ENCODE measurements around the gene RPN2.

The RPN2 gene

DNA sequence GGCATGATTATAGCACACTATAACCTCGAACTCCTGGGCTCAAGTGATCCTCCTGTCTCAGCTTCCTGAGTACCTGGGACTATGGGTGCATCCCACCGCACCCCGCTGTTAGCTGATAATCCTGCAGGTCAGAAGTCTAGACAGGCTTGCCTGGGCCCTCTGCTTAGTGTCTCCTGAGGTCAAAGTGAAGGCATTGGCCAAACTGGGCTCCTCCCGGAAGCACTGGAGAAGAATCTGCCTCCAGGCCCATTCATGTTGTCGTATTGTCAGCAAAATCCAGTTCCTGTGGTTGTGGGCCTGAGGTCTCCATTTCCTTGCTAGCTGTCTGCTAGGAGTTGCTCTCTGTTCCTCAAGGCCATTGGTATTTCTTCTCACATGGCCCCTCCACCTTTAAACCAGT lies 6.6 kb downstream of the RPN2 start:
- DNase-seq (ENCODE audit: low read depth) = no peak

DNA sequence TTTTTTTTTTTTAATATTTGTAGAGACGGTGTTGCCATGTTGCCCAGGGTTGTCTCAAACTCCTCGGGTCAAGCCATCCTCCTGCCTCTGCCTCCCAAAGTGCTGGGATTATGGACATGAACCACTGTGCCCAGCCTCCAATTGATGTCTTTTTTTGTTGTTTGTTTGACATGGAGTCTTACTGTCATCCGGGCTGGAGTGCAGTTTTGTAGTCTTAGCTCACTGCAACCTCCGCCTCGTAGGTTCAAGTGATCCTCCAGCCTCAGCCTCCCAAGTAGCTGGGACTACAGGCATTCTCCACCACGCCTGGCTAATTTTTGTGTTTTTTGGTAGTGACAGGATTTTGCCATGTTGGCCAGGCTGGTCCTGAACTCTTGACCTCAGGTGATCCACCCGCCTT lies 9.7 kb downstream of the RPN2 start:
- no peak for DNase-seq (ENCODE audit: low read depth)

DNA sequence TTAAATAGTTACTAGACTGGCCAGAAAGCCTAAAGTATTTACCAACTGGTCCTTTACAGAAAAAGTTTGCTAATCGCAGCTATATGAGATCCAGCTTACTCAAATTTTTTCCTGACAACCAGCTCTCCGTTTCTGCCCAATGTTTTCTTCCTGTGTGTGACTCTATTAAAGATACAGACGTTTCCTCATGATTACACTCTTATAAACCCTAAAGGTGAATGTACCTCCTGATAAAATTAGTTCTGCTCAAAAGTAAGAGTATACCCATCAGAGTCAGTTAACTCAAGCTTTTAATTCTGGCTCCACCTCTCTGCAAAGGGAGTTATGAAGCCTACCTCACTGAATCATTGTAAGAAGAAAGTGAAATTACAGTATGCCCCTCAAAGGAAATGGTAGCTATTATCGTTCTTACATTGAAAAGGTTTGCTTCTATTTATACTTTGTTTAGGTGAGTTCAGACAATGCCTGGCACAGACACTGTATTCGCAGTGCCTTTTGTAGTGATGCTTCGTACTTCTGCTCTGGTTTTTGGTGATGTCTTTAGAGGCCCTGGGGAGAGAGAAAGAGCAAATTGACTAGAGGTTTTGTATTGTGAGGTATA lies 10.4 kb downstream of the RPN2 start:
- no peak for DNase-seq (ENCODE audit: low read depth)

GRCh38 chr20:37190354-37191112 lies 11.4 kb downstream of the RPN2 start:
- no peak for DNase-seq (ENCODE audit: low read depth)

DNA sequence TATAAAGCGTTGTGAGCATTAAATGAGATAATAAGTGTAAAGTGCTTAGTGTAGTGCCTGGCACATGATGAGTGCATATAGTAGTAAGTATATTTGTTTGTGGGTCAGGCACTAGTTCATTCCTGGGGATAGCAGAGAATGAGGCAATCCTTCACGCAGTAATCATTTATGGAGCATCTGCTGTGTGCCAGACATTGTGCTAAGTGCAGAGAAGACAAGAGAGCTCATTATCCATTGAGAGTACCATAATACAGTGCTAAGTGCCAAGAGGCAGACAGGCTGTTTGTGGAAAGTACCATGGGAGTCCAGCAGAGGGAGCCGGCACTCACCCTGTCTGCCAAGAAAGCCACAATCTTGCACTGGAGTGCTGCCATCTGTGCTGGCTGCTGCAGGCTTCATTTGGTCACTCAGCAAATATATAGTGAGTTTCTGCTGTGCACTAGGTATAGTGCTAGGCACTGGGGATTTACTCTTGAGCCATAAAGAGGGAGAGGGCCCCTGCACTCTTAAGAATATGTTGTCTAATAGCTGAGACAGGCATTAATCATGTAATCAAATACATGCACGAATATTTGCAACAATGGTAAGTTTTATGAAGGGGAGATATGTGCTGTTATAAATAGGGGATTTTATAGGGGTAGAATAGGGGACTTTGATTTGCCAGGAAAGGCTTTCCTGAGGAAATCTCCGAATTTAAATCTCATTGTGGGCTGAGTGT lies 13.2 kb downstream of the RPN2 start:
- peak; percentile 57 for DNase-seq (ENCODE audit: low read depth)

DNA sequence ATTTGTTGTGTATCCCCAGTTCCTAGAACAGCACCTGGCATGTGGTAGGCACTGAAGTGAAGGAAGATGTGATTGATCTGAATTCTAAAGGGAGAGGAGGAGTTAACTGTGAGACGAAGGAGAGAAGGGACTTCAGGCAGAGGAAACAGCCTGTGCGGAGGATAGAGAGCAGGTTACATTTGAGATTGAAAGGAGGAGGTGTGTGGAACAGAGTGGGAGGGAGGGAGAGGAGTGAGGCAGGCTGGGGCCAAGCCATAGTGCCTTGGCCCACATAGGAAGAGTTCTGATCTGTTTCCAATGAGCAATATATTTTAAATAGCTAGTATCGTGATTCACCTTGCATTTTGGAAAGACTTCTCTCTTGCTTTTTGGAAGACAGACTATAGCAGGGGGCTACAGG lies 14.1 kb downstream of the RPN2 start:
- no peak for DNase-seq (ENCODE audit: low read depth)

- no peak for DNase-seq (ENCODE audit: low read depth)
Observed at GRCh38 chr20:37193821-37194220, 14.7 kb downstream of the RPN2 start.

DNA sequence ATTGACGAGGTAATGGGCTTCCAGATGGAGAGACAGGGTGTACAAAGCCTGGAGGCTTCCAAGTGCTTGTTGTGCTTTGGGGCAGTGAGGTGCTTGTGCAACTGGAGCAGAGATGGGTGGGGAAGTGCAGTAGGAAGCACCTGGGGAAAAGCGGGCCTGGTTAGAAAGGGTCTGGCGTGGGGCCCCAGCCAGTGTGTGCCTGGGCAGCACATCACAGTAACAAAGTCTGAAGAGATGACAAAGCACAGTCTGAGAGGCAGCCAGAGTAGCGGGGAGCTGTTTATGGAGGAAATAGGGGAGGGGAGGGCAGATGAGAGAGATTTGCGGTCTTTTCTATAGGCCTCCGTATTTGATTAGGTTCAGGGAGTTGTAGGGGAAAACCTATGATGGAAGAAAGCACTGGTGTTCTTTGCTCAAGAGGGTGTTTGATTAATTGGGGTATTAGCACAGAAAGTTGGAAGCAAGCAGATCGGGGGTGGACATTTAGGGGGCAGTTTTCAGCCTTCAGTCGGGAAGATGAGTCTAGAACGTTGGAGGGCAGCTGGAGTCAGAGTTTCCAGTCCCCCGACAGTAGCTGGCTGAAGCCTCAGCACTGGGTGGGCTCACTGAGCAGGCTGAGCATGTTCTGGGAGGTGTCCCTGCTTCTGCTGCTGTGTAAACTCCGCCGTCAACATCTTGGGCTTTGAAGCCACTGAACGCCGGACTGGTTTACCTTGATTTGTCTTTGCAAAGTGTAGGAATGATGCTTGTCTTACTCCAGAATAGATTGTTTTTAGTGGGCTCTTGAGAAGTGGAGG lies 15.7 kb downstream of the RPN2 start:
- DNase-seq (ENCODE audit: low read depth) = no peak

GRCh38 chr20:37198932-37199660 lies 20.0 kb downstream of the RPN2 start:
- no peak for DNase-seq (ENCODE audit: low read depth)

DNA sequence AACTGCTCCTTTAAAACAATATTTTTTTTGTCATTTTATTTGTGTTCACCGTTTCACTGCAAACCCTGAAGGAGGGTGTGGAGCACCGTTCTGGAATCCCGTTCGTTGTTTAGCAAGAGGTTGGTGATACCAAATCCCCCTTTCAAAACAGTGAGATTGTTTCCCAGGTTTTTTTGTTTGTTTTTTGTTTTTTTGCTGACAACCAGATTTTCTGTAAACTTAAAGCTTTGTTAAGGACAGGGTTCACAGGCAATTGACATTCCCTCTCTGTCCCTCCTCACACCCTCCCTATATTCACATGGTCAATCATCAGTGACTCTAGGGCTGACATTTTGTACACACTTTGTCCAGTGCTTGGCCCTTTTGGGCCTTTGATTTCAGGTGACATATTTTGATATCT lies 21.2 kb downstream of the RPN2 start:
- DNase-seq (ENCODE audit: low read depth) = no peak

DNA sequence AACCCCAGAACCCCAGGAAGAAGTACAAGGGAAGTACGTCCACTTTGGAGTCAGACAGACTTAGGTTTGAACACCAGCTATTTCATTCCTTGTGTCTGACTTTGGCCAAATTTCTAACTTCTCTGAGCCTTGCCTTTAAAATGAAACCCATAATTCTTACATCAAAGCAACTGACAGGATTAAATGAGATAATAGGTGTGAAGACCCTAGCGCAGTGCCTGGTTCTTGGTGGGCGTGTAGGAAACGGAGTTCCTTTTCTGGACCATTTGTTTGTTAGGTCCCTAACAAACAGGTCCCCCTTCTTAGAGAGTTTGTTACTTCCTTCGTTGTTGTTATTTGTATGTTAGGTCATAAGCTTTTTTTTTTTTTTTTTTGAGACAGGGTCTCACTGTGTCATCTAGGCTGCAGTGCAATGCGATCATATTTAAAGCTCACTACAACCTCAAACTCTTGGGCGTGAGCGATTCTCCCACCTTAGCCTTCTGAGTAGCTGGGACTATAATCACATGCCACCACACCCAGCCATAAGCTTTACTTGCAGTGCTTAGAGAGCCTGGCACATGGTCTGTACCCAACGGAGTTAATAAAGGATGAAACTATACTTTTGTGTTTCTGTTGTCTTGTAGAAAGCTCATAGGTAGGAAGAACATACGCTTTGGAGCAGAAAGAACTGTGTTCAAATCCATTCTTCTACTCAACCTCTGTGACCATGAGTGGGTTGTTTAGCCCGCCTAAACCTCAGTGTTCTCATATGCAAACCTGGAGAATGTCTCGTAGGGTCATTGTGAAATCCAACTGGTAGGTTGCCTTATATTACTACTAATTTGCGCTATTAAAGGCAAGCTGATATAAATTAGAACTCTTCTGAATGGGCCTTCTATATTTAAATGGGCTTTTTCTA lies 22.0 kb downstream of the RPN2 start:
- DNase-seq (ENCODE audit: low read depth) = no peak

DNA sequence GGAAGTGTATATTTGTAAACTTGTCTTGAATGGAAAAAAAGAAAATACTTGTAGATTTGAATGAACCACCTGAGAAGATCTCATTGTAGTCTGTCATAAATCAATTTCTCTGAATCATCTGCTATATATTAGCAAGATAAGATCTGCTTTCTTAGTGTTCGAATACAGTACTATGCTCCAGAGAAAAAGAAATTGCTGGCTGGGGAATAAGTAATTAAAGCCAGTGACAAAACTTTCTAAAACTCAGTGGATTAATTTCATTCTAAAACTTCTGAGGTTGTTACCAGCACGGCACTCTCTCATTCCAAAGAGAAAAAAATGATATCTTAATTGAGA lies 22.7 kb downstream of the RPN2 start:
- DNase-seq (ENCODE audit: low read depth) = no peak

- no peak for DNase-seq (ENCODE audit: low read depth)
Observed at GRCh38 chr20:37202267-37202943, 23.3 kb downstream of the RPN2 start.

- DNase-seq (ENCODE audit: low read depth) = no peak
Observed at GRCh38 chr20:37204056-37204455, 24.9 kb downstream of the RPN2 start.

- no peak for DNase-seq (ENCODE audit: low read depth)
Observed at GRCh38 chr20:37205130-37205529, 26.0 kb downstream of the RPN2 start.

- no peak for DNase-seq (ENCODE audit: low read depth)
Observed at GRCh38 chr20:37205794-37206193, 26.7 kb downstream of the RPN2 start.

DNA sequence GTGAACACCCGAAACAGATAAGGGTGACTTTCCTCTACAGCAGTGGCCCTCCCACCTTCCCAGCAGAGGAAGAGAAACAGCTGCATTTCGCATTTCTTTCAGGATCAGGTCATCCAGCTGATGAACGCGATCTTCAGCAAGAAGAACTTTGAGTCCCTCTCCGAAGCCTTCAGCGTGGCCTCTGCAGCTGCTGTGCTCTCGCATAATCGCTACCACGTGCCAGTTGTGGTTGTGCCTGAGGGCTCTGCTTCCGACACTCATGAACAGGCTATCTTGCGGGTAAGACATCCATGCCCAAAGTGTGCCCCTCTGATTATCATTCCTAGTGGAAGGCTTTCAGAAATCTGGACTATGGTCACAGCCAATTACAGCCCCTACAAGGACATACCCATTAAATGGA lies 28.0 kb downstream of the RPN2 start:
- no peak for DNase-seq (ENCODE audit: low read depth)

DNA sequence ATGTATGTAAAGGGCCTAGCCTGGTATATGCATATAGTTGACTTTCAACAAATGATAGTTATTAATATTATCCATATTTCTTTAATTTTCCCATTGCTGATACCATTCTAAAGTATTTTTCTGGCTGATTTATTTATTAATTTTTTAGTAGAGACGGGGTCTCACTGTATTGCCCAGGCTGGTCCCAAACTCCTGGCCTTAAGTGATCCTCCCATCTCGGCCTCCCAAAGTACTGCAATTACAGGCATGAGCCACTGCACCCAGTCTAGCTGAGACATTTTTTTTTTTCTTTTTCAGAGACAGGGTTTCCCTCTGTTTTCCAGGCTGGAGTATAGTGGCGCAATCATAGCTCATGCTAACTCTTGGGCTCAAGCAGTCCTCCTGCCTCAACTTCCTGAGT lies 30.1 kb downstream of the RPN2 start:
- no peak for DNase-seq (ENCODE audit: low read depth)

DNA sequence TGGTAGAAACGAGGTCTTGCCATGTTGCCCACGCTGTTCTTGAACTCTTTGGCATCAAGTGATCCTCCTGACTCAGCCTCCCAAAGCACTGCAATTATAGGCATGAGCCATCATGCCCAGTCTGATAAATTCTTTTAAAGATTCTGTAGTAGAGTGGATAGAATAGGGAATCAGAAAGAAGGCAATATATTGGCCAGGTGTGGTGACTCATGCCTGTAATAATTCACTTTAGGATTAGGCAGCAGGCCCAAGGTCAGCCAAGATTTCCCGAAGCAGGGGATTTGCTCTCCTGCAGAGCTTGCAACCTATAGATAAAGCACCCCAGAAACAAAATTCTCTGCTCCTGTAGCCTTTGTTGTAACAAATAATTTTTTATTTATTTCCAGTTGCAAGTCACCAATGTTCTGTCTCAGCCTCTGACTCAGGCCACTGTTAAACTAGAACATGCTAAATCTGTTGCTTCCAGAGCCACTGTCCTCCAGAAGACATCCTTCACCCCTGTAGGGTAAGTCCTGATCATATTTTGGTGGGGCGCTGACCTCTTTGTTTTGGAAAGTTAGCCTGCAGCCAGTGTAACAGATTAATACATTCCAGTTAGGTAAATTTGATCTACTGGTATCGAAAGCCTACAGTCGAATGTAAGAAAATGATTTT lies 30.7 kb downstream of the RPN2 start:
- no peak for DNase-seq (ENCODE audit: low read depth)

- no peak for DNase-seq (ENCODE audit: low read depth)
Observed at GRCh38 chr20:37218441-37218840, 39.3 kb downstream of the RPN2 start.

All from stimulated activated CD8-positive, alpha-beta memory T cell treated with anti-CD3 and anti-CD28 coated beads, Interleukin-4, amount 100 ng/mL, for 24 hours (primary cell).